Activated CD4-positive, alpha-beta T cell treated with anti-CD3 and anti-CD28 coated beads for 48 hours (primary cell): ENCODE measurements around the gene MINDY3.
"Not testable (repeated sequence)": the region's sequence is repeated elsewhere in the genome, so short reads cannot be mapped to it uniquely, and the experiment has no call there.

Source experiments
- DNase-seq: peaks from one replicate; pipeline ENCODE4 v3.0.0-alpha.2; 2020

MINDY3 gene

DNA sequence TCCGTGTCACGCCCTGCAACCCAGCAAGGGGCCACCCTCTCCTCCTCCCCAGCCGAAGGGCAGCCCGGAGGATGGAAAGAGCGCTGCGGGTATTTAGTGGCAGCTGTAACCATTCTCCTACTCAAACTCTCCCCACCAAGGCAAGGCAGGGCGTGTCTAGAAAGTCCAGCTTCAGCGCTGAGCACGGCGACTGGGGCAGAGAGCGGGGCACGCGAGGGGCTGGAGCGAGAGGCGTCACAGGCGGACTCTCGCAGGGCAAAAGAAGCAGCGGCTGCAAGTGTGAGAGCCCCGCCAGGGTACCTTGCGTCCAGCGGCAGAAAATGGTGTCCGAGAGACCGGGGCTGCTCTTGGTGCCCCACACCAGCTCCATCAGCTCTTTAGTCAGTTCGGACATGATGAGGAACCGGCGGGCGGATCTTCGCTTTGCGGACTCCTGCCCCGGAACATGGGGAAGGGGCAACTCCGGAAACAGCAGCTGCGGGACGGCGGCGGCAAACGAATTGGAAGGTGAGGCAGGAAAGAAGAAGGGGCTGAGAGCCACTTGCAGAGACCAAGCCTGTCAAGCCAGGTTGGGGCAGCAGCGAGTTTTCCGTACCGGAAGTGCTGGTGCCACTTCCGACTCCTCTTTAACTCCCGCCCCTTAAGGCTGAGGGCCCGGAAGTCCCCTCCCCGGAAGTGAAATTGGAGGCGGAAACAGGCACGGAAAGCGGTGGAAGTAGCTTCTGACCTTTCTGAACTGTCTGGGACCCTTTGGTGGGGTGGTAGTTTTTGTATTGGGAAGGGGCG lies at the start of gene MINDY3:
Gene MINDY3, minus strand, starts transcription at position 602 of the 786 bp plus-strand sequence. Its CDS starts 208 bp downstream, at position 394.
- DNase-seq = peak; percentile 87

DNA sequence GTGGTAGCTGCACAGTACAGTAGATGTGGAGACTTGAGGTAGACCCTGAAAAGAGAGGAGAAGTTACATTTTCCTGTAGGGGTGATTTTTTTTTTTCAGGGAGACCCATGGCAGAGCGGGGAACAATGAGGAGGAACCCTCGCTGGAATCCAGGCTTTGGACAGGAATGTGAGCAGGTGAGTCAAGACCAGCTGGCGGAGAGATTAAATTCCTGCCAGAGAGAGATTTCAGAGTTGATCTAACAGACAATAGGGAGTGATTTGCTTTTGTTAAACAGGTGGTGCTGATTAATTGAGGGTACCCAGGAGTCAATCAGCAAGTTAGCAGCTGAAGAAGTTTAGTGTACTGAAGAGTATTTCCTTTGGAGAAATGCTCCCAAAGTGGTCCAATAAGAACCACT lies 41.6 kb upstream of the MINDY3 start:
- no peak for DNase-seq

DNA sequence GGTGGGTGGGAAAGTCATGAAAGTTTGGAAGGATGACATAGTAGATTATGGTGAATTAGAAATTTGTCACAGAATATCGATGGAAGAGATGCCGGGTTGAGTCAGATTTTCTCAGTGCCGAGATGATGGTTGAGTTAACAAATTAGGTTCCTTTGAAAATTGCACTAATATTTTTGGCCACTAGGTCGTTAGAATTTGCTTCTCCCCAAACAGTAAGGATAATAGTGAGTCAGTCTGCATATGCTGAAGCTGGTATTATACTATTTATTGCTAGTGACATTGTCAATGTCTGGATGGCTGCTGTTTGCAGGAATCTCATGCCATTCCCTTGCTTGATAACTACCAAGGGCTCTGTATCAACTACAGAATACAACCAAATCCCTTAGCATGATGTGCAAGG lies 37.7 kb upstream of the MINDY3 start:
- DNase-seq = no peak

DNA sequence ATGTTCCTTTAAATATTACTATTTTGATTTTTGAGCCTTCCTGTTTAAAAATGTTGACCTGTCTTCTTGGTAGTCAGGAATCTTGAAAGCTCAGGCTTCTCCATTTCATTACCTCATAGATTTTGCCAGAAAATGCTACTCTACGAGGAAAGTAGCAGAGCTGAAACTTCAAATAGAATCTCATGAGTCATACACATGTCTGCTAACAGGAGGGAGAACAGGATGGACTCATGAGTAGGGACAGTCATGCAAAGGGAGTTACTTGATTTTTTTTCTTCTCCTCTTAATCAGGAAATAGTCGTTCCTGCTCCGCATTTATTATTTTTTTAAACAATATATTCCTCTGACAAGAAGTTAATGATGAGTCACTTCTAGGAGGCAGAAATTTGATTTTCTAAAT lies 37.0 kb upstream of the MINDY3 start:
- no peak for DNase-seq

DNA sequence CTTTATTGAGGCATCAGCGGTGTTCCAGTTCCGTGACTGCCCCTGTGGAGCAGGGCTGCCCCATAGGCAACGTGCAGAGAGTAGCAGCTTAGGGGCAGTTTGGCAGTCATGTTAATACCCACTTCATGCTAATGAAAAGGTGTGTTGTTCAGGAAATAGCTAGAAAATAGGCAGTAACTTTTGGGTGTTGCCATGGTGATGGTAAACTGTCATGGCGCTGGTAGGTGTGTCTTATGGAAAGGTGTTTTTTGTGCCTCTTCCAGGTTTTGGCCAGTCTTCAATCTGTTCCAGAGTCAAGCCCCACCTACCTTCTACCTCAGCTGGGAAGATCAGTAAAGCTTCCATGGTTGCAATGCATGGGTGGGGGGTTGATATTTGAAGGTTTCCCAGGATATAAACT lies 36.3 kb upstream of the MINDY3 start:
- DNase-seq = no peak

DNA sequence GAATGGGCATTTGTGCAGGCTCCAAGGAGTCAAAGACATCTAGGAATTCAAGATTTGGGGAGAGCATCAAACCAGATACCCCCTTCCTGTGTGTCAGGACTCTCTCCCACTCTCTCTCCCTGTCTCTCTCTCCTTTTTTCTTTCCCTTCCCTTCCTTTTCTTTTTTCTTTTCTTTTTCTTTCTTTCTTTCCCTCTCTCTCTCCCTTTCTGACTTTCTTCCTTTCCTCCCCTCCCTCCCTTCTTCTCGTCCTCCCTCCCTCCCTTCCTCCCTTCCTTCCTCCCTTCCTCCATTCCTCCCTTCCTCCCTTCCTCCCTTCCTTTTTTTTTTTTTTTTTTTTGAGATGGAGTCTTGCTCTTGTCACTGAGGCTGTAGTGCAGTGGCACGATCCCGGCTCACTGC lies 24.1 kb upstream of the MINDY3 start:
- DNase-seq = no peak

DNA sequence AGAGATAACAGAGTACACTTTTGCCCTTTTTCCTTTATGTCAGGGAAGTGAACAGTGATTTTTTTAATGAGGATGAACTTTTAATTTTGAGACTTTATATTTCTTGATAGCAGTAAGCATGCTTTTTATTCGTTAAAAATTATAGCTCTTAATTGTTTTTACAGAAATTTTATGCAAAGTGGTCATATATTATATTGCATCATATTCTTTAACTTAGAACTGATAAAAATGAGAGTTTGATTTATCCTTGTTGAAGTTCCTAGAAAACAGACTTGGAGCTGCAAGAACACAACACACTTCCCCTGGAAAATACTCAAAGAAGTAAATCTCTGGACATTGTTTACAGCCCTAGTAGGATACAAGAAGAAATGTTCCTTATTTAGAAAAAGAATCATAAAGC lies 21.2 kb upstream of the MINDY3 start:
- no peak for DNase-seq

DNA sequence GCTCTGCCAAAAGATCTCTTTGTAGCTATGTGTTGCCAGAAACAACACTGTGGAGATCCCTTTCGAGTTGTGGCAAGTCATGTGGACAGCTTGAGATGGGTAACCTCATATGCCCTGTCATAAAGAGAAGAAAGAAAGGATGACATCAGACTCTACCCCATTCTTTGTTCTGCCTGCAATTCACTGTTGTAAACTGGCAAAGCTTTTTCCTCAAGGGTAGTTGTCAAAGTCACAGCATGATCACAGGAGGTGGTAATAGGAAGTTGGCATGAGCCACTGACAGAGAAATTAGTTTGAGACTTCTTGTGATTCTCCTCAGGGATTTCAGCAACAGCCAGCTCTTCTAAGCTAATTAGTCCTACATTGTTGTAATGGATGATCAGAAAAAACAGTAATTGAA lies 19.4 kb upstream of the MINDY3 start:
- no peak for DNase-seq

DNA sequence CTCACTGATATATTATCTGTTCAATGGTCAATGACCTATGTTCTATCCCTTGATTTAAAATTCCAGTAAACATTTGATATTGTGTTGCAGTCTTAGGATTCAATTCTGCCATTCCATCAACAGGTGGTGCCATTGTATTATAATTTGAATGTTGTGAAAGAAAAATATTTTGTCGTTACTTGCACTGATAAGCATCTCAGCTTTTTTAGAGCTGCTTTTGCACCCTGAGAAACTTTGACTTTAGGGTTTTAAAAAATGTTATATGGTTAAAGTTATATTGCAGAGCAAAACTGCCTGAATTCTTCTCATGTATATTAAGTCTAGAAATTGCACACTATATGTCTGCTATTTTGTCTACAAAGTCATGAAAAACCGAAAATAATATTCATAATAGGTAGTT lies 18.8 kb upstream of the MINDY3 start:
- no peak for DNase-seq

DNA sequence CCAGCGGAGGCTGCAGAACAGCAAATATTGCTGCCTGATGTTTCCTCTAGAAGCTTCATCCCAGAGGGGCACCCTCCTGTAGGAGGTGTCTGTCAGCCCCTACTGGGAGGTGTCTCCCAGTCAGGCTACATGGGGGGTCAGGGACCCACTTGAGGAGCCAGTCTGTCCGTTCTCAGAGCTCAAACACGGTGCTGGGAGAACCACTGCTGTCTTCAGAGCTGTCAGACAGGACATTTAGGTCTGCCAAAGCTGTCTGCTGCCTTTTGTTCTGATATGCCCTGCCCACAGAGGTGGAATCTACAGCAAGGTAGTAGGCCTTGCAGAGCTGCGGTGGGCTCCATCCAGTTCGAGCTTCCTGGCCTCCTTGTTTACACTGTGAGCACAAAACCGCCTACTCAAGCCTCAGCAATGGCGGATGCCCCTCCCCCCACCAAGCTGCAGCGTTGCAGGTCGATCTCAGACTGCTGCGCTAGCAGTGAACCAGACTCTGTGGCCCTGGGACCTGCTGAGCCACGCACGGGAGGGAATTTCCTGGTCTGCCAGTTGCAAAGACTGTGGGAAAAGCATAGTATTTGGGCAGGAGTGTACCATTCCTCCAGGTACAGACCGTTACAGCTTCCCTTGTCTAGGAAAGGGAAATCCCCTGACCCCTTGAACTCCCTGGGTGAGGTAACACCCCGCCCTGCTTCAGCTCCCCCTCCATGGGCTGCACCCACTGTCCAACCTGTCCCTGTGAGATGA lies 17.7 kb upstream of the MINDY3 start:
- no peak for DNase-seq

DNA sequence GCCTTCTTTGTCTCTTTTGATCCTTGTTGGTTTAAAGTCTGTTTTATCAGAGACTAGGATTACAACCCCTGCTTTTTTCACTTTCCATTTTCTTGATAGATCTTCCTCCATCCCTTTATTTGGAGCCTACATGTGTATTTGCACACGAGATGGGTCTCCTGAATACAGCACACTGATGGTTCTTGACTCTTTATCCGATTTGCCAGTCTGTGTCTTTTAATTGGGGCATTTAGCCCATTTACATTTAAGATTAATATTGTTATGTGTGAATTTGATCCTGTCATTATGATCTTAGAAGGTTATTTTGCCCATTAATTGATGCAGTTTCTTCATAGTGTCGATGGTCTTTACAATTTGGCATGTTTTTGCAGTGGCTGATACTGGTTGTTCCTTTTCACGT lies 16.0 kb upstream of the MINDY3 start:
- not testable (repeated sequence) for DNase-seq

DNA sequence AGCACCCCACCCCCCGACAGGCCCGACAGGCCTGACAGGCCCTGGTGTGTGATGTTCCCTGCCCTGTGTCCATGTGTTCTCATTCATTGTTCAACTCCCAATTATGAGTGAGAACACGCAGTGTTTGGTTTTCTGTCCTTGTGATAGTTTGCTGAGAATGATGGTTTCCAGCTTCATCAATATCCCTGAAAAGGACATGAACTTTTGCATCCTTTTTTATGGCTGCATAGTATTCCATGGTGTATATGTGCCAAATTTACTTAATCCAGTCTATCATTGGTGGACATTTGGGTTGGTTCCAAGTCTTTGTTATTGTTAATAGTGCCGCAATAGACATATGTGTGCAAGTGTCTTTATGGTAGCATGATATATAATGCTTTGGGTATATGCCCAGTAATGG lies 12.3 kb upstream of the MINDY3 start:
- DNase-seq = not testable (repeated sequence)

DNA sequence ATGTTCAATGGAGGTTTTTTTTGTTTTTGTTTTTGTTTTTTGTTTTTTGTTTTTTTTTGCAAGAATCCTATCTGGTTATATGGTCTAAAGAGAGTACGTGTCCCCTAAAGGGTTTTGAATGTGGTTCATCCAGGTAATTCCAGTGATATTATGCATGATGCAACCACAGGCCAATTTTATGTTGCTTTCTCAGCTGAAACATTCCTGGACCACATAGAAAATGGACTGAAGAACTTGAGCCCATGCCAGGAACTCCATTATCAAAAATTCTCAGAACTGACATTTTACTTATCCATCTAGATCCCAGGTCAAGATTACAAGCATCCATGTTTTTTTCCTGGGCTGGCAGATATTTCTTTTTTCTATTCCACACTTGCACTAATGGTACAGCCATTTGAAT lies 11.5 kb upstream of the MINDY3 start:
- no peak for DNase-seq

DNA sequence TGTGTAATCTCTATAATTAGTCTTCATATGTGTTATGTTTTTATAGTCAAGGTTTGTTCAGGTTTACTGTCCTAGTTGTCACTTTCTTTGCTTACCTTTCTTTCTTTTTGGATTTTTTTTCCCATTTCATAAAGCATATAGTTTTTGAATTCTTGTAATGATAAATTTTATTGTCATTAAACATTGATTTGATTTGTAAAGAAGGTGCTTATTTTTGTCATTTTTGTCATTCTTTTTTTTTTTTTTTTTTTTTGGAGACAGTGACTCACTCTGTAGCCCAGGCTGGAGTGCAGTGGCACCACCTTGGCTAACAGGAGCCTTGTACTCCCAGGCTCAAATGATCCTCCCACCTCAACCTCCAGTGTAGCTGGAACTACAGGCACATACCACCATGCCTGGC lies 9.6 kb upstream of the MINDY3 start:
- no peak for DNase-seq

DNA sequence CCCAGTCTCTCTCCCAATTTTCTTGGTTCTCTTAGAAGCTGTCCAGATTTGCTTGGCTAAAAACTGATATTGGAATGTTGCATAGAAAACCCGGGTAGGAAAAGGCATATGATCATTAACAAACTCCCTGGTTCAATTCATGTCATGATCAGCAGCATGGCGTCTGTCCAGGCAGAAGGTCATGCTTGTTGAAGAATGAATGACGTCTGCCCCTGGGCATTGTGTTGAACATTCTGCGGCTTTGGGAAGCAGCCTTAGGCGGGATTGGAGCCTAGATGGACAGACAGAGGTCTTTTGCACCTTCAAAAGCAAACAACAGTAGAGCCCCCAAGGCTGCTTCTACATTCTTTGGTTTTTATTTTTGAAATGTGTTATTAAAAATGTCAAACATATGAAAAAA lies 7.7 kb upstream of the MINDY3 start:
- DNase-seq = no peak

DNA sequence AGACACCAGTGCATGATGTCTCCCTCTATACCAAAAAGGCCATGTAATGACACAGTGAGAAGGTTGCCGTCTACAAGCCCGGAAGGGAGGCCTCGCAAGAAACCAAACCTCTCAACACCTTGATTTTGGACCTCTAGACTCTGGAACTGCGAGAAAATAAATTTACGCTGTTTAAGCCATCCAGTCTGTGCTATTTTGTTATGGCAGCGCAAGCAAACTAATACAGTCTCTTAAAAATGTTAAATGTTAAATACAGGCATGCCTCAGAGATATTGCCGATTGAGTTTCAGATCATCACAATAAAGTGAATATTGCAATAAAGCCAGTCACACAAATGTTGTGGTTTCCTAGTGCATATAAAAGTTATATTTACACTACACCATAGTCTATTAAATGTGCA lies 5.0 kb upstream of the MINDY3 start:
- no peak for DNase-seq

DNA sequence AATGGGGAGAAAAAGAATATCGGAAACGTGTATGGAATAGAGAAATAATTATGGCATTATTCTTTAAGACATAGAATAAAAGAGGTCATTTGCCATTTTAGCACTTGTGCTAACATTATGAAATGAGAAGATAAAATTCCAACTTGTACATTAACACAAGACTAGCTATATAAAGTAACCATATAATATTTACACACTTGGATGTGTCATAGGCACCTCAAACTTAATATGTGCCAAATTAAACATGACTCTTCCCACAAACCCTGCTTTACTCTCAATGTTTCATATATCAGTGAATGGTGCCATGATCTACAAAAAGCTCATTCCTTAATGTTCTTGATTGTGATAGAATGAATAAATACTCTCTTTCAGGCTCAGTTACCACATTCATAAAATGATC lies 4.1 kb upstream of the MINDY3 start:
- no peak for DNase-seq

DNA sequence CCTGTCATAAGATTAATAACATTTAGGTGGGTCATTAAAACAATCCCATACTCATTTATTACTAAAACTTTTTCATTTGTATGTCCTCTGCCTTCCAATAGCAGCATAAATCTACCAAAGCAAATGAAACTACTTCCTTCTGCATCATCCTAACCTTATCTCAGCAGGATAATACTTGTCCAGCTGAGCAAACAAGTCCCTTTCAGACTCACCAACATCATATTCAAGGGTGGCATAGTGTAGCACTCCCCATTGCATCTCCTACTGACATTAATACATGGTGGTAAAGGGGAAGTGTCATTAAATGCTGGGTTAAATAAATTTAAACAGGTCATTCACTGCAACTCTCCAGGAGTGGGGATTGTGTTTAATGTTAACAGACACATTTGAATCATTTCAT lies 3.4 kb upstream of the MINDY3 start:
- no peak for DNase-seq

DNA sequence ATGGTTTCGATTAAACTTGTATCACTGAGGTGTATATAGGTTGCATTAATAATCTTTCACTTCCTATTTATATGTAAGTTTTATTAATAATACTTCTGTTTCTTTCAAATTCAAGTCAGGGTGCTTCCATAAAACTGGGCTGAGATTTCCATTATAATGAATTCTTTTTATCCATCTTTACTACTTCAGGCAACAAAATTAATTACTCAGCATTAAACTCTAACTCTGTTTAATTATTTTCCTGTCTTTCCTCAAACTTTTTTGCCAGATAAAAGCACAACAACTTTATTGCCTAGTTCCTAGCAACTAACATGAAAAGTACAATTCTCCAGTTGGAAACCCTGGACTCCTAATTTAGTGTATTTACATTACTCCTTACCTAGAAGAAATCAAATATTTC lies 3.0 kb upstream of the MINDY3 start:
- no peak for DNase-seq

DNA sequence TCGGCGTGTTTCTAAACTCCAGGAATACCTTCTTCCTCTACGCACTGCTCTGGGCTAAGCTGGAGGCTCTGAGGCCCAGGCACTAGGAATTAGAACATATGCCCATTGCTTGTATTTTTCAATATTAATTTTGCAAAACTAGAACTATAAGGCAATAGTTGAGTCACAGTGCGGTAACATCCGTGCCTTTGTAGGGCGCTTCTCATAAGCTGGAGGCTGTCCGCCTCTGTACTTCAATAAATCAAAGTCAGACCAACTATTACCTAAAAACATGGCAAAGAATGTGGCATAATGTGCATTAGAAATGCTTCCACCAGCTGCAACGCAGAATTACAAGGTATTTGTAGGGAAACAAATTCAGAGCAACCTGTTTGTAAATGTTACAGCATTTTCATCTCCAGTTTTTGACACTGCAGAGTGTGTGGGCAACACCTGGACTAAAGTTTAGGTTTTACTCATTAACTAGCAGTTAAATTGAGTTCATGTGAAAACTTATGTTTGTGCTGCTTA lies 440 bp upstream of the MINDY3 start:
- DNase-seq = no peak

DNA sequence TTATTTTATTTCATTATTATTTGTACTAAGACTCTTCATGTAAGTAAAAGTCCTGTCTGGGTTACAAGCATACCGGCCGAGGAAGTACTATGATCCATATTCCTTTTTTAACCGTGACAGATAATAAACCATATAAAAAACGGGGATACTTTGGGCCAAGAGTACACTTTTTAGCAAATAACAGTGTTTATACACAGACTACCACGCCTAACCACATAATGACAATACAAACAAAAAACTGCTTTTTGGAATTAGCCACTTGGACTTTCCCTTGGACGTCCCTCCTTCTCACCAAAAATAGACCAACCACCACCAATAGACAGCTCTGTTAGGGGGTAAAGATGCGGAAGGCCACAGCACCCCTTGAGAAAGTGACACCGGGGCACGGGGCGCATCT lies 800 bp downstream of the MINDY3 start:
- DNase-seq = no peak

DNA sequence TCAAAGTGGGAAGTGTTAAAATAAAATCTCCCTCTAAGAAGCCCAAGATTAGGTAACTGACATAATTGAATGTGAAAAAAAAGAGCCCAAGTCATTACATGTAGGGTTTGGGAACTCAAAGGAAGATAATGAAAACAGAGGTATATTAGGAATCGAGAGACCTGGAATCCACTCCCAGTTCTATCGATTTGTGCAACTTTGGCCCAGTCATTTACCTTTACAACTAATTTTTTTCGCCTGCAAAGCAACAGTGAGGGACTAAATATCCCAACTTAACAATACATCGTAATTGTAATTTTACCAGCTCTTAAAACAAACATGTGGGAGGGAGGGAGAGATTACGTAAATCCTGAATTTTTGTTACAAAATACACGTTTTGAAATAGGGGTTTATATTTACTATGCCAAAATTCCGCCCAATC lies 1.4 kb downstream of the MINDY3 start:
- DNase-seq = no peak

DNA sequence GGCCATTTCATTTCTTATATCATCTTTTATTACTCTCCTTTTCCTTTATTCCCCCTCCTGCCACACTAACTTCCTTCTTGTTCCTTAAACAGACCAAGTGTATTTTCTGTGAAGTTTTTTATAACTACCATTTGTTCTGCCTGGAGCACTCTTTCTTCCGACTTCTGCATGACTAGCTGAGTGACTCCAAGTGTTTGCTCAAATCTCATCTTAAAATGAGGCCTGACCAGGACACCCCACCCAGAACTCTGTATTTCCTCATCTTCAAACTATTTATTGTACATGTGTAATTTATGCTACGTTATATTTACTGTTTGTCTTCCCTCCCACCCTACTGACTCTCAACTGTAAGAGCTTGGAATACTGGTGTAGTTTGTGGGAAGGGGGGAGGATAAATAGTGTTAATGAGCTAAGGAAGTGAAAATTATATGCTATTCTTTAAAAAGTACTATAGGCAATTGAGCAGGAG lies 3.2 kb downstream of the MINDY3 start:
- no peak for DNase-seq

DNA sequence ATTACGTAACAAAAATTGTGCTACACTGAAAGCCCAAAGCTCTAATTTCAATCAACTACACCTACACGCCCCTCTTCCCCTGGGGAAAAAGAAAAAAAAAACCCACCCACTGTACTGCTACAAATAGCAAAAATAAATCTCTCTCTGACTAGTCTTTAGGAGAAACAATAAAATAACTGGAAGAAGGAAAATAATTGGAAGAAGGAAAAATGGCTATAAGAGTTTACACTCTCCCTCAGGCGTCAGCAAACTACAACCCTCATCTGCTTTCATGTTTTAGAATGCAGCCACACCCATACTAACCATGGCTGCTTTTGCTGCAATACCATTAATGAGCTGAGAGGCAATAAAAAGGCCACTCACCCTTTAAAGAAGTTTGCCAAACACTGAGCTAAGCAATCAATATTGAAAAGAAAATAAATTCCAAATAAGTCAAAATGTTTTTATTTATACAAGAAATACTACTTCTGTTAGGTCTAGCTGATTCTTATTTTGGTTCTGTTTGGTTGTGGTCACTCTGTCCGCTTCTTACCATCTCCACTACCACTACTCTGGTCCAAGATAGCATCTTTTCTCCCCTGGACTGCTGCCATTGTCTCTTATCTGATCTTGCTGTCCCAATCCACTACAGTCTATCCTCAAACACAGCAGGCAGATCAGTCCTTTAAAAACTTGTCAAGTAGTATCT lies 3.8 kb downstream of the MINDY3 start:
- no peak for DNase-seq
